Fibroblast of villous mesenchyme (primary cell): ENCODE measurements around the gene IDH2. TPM values are rescaled to one million over a fixed set of nuclear protein-coding genes. Genes with fewer than 3 reads are reported as not detected.

ENCODE experiments used
- DNase-seq: peaks from one replicate; pipeline ENCODE4 v3.0.0-alpha.2; 2010; ENCODE audit warnings: low read depth
- H3K4me3 ChIP-seq: 2 replicates; pipeline ENCODE4 v1.5.1; 2011; ENCODE audit warnings: low read depth, mild to moderate bottlenecking, low read length
- total RNA-seq: library from RNA; depleted of rRNA; stranded (reverse); fragments of >200 nt; gene quantifications from 2 replicates; pipeline ENCODE4 v1.2.3, GENCODE V29; 2012
- TF ChIP-seq, protein P1 (sequence below): IDR thresholded peaks from 2 replicates; pipeline ENCODE4 v1.5.1; 2012; ENCODE audit warnings: low read depth, mild to moderate bottlenecking, low read length; ENCODE audit not compliant: insufficient read depth

Gene IDH2
- total RNA-seq, 1 donor = 70.4 TPM

DNA sequence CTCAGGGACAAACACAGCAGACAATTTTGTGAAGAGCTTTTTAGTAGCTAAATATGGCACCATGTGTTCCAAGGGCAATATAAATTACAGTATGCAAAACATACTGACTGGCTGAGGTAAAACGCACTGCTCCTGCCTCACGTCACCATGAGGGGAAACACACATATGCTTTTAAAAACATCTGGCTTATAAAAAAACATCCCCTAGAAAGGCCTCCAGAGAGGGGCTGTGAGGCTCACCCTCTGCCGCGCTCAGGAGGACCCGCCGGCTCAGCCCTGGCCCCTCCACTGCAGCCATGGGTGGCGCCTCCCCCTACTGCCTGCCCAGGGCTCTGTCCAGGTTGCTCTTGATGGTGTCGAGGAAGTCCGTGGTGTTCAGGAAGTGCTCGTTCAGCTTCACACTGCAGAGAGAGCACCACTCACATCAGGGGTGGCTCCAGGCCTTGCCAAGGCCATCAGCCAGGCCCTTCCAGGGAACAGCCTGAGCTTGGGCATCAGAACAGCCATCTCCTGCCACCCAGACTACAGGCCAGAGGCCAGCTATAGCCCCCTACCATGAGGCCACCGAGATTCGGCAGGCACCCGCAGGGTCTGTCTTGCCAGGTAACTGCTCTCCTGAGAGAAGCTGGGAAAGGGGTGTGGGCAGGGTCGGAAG is 18.2 kb downstream of the IDH2 start:
- no peak overlapping the region for H3K4me3 ChIP-seq
- TF ChIP-seq, protein P1, sequence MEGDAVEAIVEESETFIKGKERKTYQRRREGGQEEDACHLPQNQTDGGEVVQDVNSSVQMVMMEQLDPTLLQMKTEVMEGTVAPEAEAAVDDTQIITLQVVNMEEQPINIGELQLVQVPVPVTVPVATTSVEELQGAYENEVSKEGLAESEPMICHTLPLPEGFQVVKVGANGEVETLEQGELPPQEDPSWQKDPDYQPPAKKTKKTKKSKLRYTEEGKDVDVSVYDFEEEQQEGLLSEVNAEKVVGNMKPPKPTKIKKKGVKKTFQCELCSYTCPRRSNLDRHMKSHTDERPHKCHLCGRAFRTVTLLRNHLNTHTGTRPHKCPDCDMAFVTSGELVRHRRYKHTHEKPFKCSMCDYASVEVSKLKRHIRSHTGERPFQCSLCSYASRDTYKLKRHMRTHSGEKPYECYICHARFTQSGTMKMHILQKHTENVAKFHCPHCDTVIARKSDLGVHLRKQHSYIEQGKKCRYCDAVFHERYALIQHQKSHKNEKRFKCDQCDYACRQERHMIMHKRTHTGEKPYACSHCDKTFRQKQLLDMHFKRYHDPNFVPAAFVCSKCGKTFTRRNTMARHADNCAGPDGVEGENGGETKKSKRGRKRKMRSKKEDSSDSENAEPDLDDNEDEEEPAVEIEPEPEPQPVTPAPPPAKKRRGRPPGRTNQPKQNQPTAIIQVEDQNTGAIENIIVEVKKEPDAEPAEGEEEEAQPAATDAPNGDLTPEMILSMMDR = no peak
- no peak for DNase-seq

DNA sequence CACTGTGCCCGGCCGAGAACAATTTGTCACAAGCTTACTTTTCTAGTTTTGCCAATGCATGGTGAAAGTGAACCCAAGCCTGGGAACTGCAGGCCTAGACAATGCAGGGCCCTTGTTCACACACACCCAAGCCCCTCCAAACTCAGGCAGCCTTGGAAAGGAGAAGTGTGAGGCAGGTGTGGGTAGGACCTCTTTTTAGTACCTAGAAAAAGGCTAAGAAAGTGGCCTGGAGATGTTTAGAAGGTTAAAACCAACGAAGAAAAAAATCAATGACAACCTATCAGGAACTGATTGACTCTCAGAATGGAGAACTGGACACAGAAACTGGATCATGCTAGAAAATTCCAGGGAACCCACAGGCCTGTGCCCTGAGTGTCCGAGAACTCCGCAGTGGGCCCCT is 18.8 kb downstream of the IDH2 start:
- H3K4me3 ChIP-seq = no peak overlapping the region
- TF ChIP-seq, protein P1 = no peak
- no peak for DNase-seq

DNA sequence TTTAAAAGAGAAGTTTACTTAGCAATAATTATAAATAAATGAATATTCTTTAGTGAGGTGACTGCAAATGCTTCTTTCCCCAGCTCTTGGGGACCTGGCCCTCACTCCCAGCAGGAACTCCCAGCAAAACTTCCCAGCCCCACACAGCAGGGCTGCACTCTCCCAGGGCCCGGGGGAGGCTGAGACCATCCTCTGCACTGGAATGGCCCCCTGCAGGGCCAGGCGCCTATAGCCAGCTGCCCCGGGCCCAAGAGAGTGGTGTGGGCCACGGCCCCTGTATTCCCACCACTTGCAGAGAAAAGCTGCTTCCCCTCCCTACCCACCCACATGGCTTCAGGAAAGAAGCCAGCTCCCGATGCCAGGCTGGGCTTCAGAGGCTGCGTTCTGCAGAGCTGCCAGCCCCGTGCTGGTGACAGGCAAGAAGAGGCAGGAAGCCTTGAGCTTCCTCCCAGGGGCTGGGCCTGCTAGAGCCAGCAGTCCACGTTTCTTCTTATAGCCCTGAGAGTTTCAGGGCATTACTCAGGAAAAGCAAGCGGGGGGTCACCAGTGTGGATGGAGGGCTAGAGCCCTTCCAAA is 20.0 kb downstream of the IDH2 start:
- TF ChIP-seq, protein P1 = no peak
- DNase-seq = no peak

DNA sequence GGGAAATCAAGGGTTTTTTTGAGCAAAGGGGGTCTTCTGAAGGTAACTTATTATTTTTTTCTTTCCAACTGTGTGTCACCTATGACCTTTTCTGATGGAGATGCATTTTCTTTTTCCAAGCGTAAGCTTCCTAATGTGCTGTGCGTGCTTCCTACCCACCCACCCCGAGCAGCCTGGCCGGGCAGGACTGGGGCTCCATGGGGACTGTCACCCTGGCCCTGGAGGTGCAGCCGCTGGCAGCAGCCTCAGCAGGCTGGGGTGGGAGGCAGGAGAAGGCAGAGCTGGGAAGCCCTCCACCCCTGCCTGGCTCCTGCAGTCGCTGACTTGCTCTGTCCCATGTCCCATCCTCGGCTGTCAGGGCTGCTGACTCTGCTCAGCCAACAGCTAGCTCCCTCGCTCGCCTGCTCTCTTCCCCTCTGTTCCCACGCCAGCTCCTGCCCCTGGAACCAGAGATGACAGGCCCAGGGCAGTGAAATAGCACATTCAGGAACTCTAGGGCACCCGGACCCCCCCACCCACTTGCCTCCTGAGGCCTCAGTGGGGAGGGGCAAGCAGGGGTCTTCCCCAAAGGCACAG is 21.4 kb downstream of the IDH2 start:
- DNase-seq = no peak
- H3K4me3 ChIP-seq = no peak overlapping the region
- TF ChIP-seq, protein P1 = no peak

More for the DNA sequence above, 20.0 kb downstream of the IDH2 start:
- no peak overlapping the region for H3K4me3 ChIP-seq

DNA sequence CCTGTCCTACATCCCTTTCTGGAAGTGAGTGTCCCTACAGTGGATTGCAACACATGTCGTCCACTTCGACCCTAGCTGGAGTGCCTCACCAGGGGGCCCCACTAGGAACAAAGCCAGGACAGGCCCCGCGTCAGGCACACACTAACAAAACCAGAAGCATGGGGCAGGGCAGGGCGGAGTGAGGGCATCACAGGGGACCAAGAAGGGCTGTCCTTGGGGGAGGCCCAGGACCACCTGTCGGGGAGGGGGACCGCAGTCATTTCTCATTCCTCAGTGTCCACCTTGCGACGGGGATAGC is 21.9 kb downstream of the IDH2 start:
- TF ChIP-seq, protein P1 = no peak
- no peak for DNase-seq

DNA sequence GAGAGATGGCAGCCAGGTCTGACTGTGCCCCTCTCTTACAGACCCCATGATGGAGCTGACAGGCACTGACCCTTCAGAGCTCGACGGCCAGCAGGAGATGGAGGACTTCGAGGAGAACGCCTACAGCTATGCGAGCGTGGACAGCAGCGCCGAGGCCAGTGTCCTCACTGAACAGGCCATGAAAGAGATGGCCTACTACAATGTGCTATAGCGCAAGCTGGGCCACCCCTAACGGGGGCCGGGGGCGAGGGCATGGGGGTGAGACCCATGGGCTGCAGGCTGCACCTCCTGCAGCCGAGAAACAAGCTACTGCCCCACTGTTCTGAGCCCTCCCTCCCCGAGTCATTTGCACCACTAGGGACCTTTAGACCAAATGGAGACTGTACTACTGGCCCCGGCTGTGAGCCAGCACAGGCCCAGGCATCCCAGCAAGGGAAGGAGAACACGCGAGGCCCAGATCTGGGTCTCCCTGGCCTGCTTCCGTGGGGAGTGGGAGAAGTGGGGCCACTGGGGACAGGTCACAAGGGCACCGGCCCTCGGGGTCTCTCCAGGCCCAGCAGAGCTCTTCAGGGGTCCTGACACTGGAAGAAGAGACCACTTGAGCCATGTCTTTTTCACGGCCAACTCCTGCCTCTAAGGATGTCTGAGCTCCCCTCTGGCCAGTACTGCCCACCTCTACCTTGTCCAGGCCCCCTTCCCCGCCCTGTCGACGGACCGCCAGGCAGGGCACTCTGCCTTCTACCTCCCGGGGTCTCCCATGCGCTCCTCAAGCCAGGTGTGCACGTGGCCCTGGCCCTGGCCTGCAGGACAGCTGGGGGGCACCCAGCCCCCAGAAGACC is 22.4 kb downstream of the IDH2 start:
- DNase-seq = no peak
- TF ChIP-seq, protein P1 = no peak
- H3K4me3 ChIP-seq = no peak overlapping the region

More for the DNA sequence above, 21.9 kb downstream of the IDH2 start:
- H3K4me3 ChIP-seq = no peak overlapping the region
